8988T (cell line): ENCODE measurements around the gene MYO7B.
"Not testable (repeated sequence)": the region's sequence is repeated elsewhere in the genome, so short reads cannot be mapped to it uniquely, and the experiment has no call there.

Experiments
- DNase-seq: peaks from one replicate; pipeline ENCODE4 v3.0.0; 2011

The MYO7B gene

DNA sequence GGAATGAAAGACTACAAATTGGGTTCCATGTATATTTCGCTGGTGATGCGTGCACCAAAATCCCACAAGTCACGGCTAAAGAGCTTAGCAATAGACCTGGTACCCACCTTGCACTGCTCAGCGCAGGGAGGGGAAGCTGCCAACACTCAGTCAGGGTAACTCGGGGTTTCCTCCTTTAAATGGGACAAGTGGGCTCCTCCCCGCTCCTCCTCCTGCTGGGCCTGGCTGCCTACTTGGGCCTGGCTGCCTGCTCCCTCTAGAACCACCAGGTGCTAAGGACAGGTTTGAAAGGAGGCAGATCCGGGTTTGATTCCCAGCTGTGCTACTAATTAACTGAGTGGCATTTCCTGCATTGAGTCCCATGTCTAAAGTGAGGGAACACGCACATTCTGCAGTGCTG lies 23.4 kb downstream of the MYO7B start:
- DNase-seq = no peak

DNA sequence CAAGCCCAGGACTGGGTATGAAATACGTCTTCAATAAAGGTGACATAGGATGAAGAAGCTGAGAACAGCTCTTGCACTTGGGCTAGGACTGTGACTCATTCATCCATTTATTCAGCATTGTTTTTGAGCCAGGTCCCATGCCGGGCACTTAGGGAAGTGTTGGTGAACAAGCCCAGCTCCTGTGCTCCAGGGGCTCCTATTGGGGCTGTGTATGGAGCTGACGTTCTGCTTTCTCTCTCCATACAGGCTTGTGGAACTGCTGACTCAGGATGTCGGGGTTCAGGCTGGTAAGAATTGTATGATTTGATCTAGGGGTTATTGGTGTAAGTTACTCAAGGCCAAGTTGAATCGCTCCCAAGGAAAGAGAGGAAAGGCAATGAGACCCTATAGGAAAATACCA lies 24.0 kb downstream of the MYO7B start:
- no peak for DNase-seq

DNA sequence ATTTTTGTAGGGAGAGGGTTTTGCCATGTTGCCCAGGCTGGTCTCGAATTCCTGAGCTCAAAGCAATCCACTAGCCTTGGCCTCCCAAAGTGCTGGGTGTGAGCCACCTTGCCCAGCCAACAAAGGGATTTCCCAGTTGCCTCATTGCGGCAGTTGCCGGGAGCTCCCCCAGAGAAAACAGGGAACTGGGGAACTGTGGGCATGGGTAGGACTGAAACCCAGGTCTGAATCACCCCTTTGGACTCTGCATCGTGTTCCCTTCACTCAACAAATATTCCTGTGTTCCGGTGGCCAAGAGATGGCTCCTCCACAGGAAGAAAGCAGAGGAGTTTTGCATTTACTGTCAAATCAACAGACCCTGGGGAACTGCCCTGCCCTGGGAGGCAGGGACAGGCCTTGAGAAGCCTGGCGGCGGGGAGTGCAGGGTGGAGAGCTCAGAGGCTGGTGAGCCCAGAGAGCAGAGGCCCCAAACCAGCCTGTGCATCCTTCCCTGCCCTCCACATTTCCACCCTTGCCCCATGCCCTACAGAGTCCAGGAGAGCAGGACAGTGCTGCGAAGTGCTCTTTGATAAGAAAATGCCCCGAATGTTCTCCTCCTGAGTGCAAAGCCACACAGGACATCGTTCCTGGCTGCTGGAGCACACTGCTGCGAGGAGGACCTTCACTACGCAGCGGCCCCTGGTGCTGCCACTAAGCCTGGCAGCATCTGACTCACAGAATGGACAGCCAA lies 24.9 kb downstream of the MYO7B start:
- DNase-seq = no peak

DNA sequence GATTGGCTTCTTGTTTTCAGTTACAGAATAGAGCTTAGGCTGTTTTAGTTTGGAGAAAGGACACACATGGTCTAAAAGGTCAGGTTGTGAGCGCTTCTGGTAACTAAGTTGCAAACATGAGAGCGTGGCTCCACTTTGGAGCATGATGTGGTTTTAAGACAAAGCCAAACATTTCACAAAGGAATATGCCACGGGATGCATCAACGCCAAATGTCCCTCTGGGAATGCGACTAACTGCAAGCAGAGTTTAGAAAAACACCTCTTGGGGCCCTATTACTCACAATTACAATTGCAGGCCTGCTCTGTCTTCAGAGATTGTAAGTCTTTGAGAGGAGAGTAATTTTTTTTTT lies 25.4 kb downstream of the MYO7B start:
- no peak for DNase-seq

DNA sequence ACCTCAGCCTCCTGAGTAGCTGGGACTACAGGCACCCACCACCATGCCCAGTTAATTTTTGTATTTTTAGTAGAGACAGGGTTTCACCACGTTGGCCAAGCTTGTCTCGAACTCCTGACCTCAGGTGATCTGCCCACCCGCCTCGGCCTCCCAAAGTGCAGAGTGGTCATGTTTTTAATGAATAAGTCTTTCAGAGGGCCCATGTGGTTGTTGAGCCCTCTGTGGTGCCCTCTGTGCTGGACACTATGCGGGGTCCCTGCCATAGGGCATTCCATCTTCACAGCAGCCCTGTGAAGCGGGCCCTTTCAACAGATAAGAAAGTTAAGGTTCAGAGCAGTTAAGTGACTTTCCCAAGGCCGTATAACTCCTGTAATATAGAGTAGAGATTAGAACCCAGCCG lies 25.9 kb downstream of the MYO7B start:
- DNase-seq = no peak

DNA sequence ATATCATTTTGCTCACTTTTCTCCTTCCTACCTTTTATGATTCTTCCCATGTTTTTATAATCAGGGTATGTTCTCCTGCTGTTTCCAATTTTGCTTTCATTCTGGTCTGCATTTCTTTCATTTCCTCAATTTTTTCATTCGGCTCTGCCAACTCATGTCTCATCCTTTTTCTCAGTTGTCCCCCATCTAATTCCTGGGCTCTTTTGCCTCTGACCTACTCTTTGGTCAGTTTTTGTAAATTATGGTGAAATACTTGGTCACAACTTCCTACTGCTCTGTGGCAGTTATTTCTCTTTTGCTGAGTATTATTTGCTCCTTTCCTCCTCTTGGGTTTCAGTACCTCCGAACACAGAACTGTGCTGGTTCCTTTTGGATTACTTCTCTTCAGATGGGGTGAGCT lies 27.5 kb downstream of the MYO7B start:
- no peak for DNase-seq

DNA sequence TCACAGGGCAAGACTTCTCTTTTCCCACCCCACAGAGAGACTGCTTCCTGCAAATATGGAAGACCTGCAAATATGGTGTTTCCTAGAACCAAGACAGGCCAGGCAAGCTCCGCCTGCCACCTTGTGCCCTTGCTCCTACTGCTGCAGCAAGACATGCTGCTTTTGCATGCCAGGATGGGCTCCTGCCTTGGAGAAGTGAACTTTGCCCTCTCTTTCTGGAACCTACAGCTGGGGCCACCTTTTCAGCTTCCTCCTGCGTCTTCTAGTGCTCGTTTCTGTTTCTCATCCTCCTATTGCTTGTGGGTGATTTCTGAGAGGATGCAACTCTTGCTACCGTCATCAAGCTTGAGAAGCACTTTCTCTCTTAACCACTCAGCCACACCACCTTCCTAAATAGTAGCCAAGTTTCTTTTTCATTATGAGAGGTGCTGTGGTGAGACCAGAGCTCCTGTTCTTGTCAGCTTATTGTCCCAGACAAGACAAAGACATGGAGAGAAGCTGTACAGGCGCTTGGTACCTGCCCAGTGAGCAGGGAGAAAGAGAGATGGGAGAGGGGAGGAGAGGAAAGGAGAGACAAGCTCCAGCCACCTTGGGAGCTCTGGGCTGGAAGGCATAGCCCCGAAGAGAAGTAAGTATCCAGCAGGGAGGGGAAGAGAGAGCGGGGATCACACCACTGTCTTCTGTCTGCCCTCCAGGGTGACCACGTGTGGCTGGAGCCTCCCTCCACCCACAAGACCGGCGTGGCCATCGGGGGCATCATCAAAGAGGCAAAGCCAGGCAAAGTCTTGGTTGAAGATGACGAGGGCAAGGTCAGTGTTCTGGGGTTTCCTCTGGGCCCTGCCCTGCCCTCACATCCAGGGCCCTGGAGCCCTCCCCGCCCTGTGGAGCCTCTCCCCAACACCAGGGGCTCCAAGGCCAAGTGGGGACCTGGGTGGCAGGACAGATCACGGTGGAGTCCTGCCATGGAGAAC lies 28.3 kb downstream of the MYO7B start:
- DNase-seq = no peak

DNA sequence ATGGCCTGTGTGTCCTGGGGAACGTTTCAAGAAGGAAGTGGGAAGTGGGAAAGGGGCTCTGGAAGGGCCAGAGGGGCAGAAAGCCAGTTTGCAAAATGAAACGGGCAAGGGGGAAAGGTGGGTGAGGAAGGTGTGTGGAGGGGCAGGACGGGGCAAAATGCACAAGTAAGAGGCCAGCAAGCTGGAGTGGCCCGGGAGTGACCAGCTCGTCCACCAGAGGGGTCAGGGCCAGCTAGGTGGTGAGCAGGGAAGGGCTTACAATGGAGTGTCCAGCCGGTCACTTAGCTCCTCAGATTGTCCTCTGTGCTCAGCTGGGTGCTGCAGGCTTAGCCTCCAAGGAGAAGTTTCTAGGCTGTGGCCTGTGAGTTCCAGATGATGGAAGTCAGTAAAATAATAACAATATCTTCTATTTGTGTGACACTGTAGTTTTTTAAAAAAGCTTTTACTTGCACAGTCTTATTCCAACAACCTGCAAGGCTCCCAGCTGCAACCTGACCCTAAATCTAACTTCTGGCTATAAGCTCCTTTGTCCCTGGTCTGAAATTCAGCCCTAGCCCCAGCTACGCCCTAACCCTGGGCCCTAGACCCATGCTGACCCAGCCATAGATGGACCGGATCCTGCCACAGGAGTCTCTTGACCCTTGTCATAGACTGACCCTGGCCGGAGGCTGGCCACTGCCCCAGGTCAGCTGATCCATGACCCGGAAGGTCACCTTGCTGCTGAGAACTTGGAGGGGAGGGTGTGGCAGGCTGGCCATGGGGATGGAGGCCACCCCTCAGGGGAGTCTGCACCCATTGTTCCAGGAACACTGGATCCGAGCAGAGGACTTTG lies 29.2 kb downstream of the MYO7B start:
- no peak for DNase-seq

DNA sequence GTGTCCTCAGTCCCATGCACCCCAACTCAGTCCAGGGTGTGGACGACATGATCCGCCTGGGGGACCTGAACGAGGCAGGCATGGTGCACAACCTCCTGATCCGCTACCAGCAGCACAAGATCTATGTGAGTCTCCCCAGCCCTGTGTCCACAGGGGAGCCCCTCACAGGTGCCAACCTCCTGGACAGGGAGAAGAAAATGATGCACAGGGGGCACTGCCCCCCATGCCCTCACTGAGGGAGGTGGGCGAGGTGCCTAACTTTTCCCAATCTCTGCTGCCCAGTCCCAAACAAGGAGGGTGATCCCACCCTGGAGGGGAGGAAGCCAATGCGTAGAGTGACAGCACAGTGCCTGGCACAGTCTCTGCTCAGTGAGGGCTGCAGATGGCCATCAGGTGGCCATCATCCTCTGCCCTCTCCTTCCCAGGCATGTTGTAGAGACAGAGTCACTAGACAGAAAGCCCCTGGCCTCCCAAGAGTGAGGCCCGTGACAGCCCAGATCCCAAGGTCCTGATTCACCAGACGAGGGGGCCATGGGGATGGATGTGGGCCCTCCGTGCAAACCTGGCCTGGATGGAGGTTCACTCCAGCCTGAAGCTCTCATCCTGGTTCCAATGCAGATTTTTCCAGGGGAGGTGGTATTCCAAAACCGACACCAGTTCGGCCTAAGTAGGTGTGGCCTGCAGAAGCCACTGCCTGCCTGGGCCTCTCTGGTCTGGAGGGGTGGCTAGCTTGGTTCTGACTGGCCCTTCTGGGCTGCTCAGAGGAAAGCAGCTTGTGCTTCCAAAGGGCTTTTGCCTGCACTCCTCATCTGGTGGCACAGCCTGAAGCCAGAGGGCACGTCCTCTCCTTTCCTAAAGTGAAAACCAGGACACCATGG lies 30.0 kb downstream of the MYO7B start:
- DNase-seq = no peak

DNA sequence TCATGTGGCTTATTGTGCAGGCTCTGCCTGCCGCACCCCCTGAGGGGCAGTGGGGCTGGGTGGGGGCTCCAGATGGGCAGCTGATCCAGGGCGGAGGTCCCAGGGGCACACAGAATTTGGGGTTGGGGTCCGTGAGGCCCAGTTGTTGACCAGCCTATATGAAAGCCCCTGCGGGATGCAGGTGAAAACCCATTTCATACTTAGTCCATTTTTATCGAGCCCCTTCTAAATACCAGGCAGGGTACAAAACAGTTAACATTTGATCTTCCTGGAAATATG lies 30.6 kb downstream of the MYO7B start:
- DNase-seq = no peak

DNA sequence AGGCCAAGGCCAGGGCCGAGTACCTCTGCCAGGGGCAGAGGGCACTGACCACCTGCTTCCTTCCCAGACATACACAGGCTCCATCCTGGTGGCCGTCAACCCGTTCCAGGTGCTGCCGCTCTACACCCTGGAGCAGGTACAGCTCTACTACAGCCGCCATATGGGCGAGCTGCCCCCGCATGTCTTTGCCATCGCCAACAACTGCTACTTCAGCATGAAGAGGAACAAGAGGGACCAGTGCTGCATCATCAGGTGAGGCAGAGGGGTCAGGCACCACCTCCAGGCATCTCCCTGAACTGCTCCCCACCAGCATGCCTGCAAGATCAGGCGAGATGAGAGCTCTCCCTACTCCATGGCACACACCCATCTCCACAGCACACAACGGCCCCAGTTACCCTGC lies 31.1 kb downstream of the MYO7B start:
- DNase-seq = no peak

DNA sequence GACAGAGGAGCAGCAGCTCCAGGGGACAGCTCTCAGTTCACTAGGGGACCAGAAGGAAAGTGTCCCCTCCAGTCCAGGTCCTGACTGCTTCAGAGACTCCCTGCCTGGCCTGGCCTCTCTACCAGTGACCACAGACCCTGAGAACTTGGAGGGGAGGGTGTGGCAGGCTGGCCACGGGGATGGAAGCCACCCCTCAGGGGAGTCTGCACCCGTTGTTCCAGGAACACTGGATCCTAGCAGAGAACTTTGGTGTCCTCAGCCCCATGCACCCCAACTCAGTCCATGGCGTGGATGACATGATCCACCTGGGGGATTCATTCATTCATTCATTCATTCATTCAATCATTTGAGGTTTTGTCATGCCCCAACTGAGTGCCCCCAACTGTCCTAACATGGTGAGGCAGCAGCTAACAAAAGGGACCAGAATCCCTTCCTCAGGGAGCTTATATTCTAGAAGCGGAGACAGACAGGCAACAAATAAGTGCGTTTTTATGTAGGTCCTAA lies 31.9 kb downstream of the MYO7B start:
- DNase-seq = no peak

DNA sequence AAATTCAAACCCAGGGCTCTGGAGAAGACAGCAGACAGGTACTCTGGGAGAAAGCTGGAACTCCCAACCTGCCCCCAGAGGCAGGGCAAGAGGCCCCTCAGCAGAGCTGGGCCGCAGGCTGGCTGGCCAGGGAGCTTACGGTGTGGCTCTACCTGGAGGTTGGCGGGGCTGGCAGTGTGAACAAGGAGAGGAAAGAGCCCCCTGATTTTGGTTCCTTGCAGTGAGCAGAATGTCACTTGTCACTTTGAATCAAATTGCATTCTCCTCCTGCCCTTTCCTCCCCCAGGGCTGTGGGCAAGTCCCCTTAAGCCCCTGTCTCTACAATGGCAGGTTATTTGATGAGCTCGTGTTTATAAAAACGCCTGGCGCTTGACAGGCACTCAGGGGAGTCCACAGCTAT lies 32.6 kb downstream of the MYO7B start:
- no peak for DNase-seq

DNA sequence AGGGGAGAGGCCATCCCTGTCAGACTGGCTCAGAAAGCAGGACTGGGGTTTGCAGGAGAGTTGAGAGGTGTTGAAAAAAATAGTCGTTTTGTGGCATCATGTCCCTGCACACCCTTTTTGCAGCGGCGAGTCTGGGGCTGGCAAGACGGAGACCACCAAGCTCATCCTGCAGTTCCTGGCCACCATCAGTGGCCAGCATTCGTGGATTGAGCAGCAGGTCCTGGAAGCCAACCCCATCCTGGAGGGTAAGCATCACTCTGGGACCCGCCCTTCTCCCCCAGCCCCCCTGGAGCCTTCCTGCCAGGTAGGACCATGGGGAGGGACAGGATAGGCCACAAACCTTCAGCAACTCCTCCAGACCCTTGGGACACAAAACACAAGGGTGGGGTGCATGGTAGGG lies 34.2 kb downstream of the MYO7B start:
- DNase-seq = no peak

DNA sequence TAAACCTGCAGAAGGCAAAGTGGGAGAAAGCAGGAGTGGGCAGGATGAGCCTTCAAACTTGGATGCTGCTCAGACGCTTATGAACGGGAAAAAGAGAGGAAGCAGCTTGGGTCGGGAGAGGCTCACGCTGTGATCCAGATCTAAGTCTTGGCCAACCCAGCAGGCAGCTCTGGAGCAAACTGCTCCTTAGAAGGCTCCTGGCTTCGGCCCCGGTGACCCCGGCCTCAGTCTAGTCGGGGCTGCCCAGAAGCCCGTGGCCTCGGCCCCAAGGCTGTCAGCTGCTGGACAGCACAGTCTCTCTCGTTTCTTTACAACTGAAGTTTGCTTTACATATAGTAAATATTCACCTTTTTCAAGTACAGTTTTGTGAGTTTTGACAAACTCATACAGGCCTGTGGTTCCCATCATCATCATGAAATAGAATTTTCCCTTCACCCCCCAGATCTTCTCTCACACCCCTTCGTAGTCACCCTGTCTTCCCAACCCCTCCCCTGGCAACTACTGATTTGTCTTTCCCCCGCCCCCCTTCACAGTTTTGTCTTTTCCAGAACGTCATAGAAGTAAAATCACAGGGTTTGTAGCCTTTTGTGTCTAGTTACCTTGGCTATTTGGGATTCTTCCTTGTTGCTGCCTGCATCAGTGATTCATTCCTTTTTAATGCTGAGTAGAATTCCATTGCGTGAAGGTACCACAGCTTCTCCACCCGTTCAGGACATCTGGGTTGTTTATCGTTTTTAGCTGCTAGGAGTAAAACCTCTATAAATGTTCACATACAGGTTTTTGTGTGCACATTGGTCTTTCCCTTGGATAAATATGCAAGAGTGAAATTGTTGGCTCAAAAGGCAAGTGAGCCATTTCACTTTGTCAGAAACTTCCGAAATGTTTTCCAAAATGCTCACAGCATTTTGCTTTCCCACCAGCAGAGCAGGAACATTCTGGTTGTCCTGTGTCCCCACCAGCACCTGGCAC lies 35.1 kb downstream of the MYO7B start:
- no peak for DNase-seq

DNA sequence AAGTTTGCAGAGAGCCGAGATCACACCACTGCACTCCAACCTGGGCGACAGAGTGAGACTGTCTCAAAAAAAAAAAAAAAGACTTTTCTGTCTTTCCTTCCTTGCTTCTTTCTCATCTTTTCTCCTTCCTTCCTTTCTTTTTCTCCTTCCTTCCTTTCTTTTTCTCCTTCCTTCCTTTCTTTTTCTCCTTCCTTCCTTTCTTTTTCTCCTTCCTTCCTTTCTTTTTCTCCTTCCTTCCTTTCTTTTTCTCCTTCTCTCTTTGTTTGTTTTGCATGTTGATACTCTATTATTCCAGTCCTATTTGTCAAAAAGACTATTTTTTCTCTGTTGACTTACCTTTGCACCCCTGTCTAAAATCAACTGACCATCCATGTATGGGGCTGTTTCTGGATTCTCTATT lies 36.9 kb downstream of the MYO7B start:
- DNase-seq = not testable (repeated sequence)

DNA sequence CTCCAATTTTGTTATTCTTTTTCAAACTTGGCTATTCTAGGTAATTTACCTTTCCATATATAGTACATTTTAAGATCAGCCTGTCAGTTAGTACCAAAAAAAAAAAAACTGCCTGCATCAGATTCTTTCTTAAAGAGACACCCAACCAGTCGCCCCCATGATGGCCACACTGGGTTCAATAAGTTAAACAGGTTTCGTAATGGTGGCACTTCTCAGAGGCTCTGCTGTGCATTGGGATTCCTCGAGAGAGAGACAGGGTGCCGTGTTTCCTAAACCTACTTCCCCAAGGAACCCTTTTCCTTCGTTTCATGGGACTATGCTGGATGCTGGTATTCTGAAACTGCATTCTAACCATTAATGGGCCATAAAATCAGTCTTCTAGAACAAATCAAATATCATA lies 37.4 kb downstream of the MYO7B start:
- no peak for DNase-seq

DNA sequence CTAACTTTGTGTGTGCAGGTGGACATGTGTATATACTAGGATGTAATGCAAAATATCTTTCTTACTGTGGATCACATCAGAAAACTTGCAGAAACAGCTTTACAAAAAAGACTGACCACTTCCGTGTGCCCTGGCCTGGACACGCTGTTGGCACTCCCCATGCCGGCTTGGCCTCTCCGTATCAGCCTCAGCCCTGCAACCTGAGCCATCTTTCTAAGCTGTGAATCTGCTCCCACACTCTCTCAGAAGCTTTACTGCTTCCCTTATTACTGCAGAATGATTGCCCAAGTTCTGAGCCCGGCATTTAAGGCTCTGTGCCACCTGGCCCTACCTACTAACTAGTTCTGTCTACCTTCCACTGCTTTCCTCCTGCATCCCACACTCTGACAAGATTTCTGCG lies 37.8 kb downstream of the MYO7B start:
- no peak for DNase-seq

DNA sequence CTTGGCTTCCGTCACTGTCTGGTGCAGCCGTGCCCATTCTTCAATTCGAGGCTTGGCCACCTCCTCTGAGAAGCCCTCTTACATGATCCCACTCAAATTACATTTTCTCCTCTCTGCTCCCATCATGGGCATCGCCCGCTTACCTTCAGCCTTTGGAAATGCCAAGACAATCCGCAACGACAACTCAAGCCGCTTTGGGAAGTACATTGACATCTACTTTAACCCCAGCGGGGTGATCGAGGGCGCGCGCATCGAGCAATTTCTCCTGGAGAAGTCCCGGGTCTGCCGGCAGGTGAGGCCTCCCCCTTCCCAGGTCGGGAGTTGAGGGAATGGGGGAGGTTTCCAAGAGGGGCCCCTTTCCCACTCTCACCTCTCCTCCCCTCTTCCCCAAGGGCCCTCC lies 38.3 kb downstream of the MYO7B start:
- no peak for DNase-seq

DNA sequence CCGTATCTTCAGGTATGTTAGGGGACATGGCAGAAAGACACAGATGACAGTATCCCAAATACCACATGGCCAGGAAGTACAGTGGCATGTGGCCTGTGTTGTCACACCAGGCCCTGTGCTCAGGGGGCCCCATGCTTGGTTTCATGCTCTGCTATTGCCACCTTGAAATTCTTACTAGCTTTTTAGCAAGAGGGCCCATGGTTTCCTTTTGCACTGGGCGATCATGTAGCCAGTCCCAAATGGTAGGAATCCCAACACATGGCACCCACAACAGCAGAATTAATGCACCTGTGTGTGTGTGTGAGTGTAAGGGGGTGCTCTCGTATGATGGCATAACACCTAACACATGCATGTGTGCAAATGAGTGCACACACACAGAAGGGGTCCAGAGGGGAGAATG lies 39.2 kb downstream of the MYO7B start:
- DNase-seq = no peak

DNA sequence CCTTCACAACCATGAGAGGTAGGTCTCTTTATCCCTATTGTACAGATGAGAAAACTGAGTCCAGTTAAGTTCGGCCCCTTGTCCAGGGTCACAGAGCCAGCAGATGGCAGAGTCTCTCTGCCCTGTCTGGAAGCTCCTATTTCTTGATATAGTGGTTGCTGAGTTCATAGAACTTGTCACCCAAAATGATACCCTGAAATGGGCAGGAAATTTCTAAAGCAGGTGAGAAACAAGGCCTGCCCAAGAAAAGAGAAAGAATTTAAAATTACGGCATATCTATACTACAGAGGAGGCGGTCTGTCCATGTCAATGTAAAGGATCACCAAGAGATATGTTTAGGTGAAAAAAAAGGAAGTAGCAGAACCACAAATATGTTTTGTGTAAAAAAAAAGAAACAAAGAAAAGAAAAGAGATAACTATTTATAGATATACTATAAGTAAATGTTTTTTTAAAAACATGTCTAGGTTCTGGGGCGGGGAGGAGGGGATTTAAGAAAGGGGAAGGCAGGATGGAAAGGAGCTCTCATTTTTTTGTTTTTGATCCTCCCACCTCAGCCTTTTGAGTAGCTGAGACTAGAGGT lies 39.8 kb downstream of the MYO7B start:
- no peak for DNase-seq
